OCI-LY3 (cell line): ENCODE data around the gene PRXL2A.

ENCODE experiments used
- H2AFZ ChIP-seq: fragments of 200-600, 300-600 bp; shearing (Covaris generic); 2 replicates; pipeline ENCODE4 v1.6.0; 2014; ENCODE audit warnings: antibody characterized with exemption, low read depth, low read length
- H3K27ac ChIP-seq: fragments of 200-600, 300-600 bp; sonication (generic); 2 replicates; pipeline ENCODE4 v1.5.1; 2014; ENCODE audit warnings: mild to moderate bottlenecking, low read length, moderate library complexity, mixed read lengths
- H3K27me3 ChIP-seq: fragments of 200-600, 300-600 bp; sonication (generic); 2 replicates; pipeline ENCODE4 v1.6.1; 2014; ENCODE audit warnings: low read depth, low read length, mixed read lengths
- H3K36me3 ChIP-seq: fragments of 200-600, 300-600 bp; sonication (generic); replicated peaks from 2 replicates; pipeline ENCODE3; 2014; ENCODE audit warnings: low read depth, low read length, mixed read lengths
- H3K4me1 ChIP-seq: fragments of 300-600, 200-600 bp; sonication (generic); 2 replicates; pipeline ENCODE4 v1.6.1; 2014; ENCODE audit warnings: low read length, mixed read lengths
- H3K4me2 ChIP-seq: fragments of 200-600, 300-600 bp; sonication (generic); 2 replicates; pipeline ENCODE4 v1.6.1; 2014; ENCODE audit warnings: low read length, mixed read lengths
- H3K4me3 ChIP-seq: fragments of 300-600, 200-600 bp; sonication (generic); 2 replicates; pipeline ENCODE4 v1.5.1; 2014; ENCODE audit warnings: antibody characterized with exemption, mild to moderate bottlenecking, low read length, moderate library complexity
- H3K79me2 ChIP-seq: fragments of 300-600, 200-600 bp; shearing (Covaris generic); 2 replicates; pipeline ENCODE4 v1.6.1; 2014; ENCODE audit warnings: mild to moderate bottlenecking, low read length, mixed read lengths
- H3K9ac ChIP-seq: fragments of 300-600, 200-600 bp; shearing (Covaris generic); 2 replicates; pipeline ENCODE4 v1.6.0; 2014; ENCODE audit warnings: mild to moderate bottlenecking, low read length, moderate library complexity
- H3K9me3 ChIP-seq: fragments of 200-600, 300-600 bp; shearing (Covaris generic); 2 replicates; pipeline ENCODE4 v1.6.1; 2014; ENCODE audit warnings: low read length, mixed read lengths; ENCODE audit not compliant: insufficient read depth
- H4K20me1 ChIP-seq: fragments of 200-600, 300-600 bp; sonication (generic); 2 replicates; pipeline ENCODE4 v1.6.1; 2016; ENCODE audit warnings: low read length, mixed read lengths; ENCODE audit not compliant: insufficient read depth
- EZH2phosphoT487 ChIP-seq: fragments of 200-600 bp; shearing (Covaris generic); IDR thresholded peaks from 2 replicates; pipeline ENCODE4 v1.6.1; 2018; ENCODE audit warnings: antibody characterized with exemption, mixed run types, low read depth
- TF ChIP-seq, protein P1 (sequence below): fragments of 200-600, 300-600 bp; sonication (generic); IDR thresholded peaks from 2 replicates; pipeline ENCODE4 v1.5.1; 2014; ENCODE audit warnings: antibody characterized with exemption, low read length, low read depth

Gene PRXL2A

GRCh38 chr10:80443531-80443974 is 35.2 kb downstream of the PRXL2A start:
- no peaks in the 10 kb centered on the region for H4K20me1 ChIP-seq
- no peak overlapping the region for H3K4me3 ChIP-seq
- TF ChIP-seq, protein P1, sequence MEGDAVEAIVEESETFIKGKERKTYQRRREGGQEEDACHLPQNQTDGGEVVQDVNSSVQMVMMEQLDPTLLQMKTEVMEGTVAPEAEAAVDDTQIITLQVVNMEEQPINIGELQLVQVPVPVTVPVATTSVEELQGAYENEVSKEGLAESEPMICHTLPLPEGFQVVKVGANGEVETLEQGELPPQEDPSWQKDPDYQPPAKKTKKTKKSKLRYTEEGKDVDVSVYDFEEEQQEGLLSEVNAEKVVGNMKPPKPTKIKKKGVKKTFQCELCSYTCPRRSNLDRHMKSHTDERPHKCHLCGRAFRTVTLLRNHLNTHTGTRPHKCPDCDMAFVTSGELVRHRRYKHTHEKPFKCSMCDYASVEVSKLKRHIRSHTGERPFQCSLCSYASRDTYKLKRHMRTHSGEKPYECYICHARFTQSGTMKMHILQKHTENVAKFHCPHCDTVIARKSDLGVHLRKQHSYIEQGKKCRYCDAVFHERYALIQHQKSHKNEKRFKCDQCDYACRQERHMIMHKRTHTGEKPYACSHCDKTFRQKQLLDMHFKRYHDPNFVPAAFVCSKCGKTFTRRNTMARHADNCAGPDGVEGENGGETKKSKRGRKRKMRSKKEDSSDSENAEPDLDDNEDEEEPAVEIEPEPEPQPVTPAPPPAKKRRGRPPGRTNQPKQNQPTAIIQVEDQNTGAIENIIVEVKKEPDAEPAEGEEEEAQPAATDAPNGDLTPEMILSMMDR: peak; percentile 26; the same call in 1 of the 2 replicates
- TF ChIP-seq EZH2phosphoT487: no peak
- H3K9ac ChIP-seq: no peak overlapping the region
- no peaks in the 10 kb centered on the region for H3K9me3 ChIP-seq
- no peak overlapping the region for H2AFZ ChIP-seq
- H3K27me3 ChIP-seq: peaks cover 25% of the 10 kb centered on the region
- H3K4me1 ChIP-seq: peaks cover 13% of the 10 kb centered on the region
- no peaks in the 10 kb centered on the region for H3K79me2 ChIP-seq
- H3K27ac ChIP-seq: no peak overlapping the region
- no peak overlapping the region for H3K4me2 ChIP-seq
- no peaks in the 10 kb centered on the region for H3K36me3 ChIP-seq

DNA sequence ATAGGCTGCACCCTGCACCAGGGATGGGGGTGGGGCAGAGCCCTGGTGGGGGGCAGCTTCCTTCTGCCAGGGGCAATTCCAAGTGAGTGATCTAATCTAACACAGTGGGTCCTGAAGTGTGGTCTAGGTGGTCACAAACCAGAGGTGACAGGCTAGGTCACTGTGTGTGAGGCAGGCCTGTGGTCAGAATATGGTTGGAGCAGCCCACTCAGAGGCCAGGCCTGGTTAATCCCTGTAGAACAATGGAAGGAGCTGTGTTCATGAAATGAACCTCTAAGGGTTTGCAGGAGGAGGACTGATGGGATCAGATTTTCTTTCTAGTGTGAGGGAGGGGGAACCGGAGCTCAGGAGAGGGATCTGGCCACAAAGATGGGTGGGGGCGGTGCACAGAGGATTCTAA is 35.8 kb downstream of the PRXL2A start:
- no peaks in the 10 kb centered on the region for H4K20me1 ChIP-seq
- no peak overlapping the region for H3K9ac ChIP-seq
- no peaks in the 10 kb centered on the region for H3K36me3 ChIP-seq
- H3K9me3 ChIP-seq: no peaks in the 10 kb centered on the region
- H3K4me2 ChIP-seq: peak overlapping the region; percentile 25; the same call in 1 of the 2 replicates
- no peaks in the 10 kb centered on the region for H3K79me2 ChIP-seq
- no peak overlapping the region for H2AFZ ChIP-seq
- no peak for TF ChIP-seq EZH2phosphoT487
- TF ChIP-seq, protein P1: no peak
- no peak overlapping the region for H3K4me3 ChIP-seq
- H3K27me3 ChIP-seq: peaks cover 25% of the 10 kb centered on the region
- H3K27ac ChIP-seq: no peak overlapping the region
- peaks cover 19% of the 10 kb centered on the region for H3K4me1 ChIP-seq

GRCh38 chr10:80444646-80445319 is 36.4 kb downstream of the PRXL2A start:
- no peak overlapping the region for H3K9ac ChIP-seq
- no peaks in the 10 kb centered on the region for H3K9me3 ChIP-seq
- peaks cover 25% of the 10 kb centered on the region for H3K4me1 ChIP-seq
- H3K36me3 ChIP-seq: no peaks in the 10 kb centered on the region
- no peaks in the 10 kb centered on the region for H3K79me2 ChIP-seq
- TF ChIP-seq EZH2phosphoT487: no peak
- TF ChIP-seq, protein P1: peak; percentile 69
- no peak overlapping the region for H3K4me3 ChIP-seq
- H3K27me3 ChIP-seq: peaks cover 25% of the 10 kb centered on the region
- H3K4me2 ChIP-seq: peak overlapping the region; percentile 25; the same call in 1 of the 2 replicates
- H4K20me1 ChIP-seq: no peaks in the 10 kb centered on the region
- no peak overlapping the region for H2AFZ ChIP-seq
- no peak overlapping the region for H3K27ac ChIP-seq

GRCh38 chr10:80447436-80448190 is 39.3 kb downstream of the PRXL2A start:
- Histone ChIP-seq H3K4me2 (peak overlapping the region; percentile 36; the same call in 1 of the 2 replicates), H3K27me3 (peaks cover 36% of the 10 kb centered on the region), H3K4me1 (peaks cover 27% of the 10 kb centered on the region), H3K36me3 (no peaks in the 10 kb centered on the region), H3K79me2 (no peaks in the 10 kb centered on the region), H2AFZ (no peak overlapping the region), H3K9ac (no peak overlapping the region), H3K4me3 (no peak overlapping the region), H4K20me1 (no peaks in the 10 kb centered on the region), H3K9me3 (no peaks in the 10 kb centered on the region), H3K27ac (no peak overlapping the region)
- TF ChIP-seq, protein P1: no peak
- no peak for TF ChIP-seq EZH2phosphoT487
